Middle frontal gyrus (tissue), 1 donor: ENCODE measurements around the gene OLFM1.
"Not testable (repeated sequence)": the region's sequence is repeated elsewhere in the genome, so short reads cannot be mapped to it uniquely, and the experiment has no call there.

Source experiments
- DNase-seq: peaks from one replicate; pipeline ENCODE4 v3.0.0-alpha.2; 2015; ENCODE audit warnings: low spot score; ENCODE audit errors: extremely low spot score

The OLFM1 gene

DNA sequence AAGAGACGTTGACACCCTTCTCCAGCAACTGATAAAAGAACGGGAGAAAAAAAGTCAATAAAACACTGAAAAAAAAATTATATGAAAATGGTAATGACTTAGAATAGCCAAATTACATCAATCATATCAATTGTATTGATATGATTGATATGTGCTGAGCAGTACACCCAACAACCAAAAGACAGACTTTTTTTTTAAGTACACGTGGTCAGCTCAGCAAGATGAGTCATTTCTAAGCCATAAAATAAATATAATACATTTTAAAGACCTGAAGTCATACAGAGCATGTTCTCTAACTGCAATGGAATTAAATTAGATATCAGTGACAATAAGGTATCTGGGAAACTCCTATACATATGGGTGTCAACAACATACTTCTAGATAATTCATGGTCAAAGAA is 30.9 kb upstream of the OLFM1 start:
- no peak for DNase-seq

DNA sequence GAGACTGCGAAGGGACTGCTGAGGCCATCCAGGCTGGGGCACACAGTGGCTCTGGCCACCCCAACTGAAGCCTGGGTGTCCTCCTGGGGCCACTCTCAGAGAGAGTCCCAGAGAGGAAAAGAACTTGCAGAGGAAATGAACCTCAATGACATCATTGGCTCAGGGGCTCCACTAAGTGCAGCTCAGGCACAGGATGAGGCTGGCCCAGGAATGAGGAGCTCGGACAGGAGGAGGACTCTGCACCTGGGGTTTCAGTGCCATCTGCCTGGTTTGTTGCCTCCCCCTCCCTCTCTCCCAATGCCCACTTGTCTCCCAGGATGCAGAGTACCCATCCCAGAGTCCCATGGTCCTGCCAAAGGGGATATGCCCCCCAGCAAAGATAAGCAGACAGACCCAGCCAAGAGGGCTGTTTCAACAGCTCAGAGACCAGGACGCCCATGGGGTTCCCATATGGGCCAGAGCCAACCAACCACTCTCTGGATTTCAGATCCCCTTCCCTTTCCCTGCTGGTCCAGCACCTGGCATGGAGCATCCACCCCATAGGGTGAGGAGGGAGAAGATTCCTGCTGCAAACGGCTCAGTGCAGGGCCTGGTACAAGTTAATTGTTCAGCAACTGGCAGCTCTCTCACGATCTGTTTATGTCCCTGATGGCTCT is 26.9 kb upstream of the OLFM1 start:
- no peak for DNase-seq

GRCh38 chr9:135061441-135061840 is 26.0 kb upstream of the OLFM1 start:
- no peak for DNase-seq

GRCh38 chr9:135062254-135062653 is 25.2 kb upstream of the OLFM1 start:
- DNase-seq = no peak

GRCh38 chr9:135063466-135063865 is 24.0 kb upstream of the OLFM1 start:
- DNase-seq = not testable (repeated sequence)

DNA sequence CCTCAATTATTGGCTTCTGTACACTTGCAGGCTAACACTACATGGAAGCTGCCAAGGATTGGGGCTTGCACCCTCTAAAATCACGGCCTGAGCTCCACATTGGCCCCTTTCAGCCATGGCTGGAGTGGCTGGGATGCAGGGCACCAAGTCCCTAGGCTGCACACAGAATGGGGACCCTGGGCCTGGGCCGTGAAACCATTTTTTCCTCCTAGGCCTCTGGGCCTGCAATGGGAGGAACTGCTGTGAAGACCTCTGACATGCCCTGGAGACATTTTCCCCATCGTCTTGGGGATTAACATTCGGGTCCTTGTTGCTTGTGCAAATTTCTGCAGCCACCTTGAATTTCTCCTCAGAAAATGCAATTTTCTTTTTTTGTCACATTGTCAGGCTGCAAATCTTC is 23.6 kb upstream of the OLFM1 start:
- DNase-seq = not testable (repeated sequence)

DNA sequence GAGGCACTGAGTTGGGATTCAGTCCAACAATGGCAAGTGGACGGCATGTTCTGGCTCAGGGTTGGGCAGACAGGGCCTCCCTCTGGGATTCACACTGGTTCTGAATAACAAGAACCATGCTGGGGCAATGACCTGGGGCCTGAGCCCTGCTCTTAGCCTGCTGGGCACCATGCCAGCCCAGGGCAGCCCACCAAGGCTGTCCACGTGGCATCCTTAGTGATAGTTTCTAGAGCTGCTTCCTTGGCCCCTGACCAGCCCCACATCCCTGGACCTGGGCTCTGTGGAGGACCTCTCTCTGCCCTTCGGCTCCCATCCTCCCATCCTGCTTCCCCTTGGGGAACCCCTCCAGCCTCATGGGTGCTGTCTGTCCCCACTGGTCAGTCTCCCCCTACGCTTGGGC is 22.3 kb upstream of the OLFM1 start:
- DNase-seq = no peak

DNA sequence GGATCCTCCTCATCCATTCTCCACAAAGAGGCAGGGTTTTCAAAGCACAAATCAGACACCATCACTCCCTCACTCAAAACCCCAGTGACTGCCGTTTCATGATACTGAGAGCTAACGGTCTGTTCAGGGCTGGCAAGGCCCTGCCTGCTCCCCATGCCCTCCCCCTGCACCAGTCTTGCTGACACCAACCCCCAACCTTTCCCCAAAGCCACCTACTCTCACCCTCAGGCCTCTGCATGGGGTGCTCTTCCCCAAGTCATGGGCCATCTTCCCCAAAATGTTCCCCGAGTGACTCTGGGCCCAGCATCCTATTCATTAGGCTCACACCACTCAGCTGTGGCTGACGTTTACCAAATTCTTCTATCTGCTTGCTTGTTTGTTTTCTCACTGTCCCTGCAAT is 21.7 kb upstream of the OLFM1 start:
- DNase-seq = no peak

DNA sequence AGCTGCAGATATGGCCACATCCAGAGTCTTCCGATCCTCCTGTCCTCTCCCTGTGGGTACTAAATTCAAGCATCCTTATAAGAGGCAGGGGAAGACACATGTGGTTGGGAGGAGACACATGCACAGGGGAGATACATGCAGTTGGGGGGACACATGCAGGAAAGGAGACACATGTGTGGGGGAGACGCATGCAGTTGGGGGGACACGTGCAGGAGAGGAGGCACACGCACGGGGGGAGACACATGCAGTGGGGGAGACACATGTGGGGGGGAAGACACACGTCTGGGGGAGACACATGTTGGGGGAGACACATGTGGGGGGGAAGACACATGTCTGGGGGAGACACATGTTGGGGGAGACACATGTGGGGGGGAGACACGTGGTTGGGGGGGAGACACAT is 21.2 kb upstream of the OLFM1 start:
- no peak for DNase-seq

DNA sequence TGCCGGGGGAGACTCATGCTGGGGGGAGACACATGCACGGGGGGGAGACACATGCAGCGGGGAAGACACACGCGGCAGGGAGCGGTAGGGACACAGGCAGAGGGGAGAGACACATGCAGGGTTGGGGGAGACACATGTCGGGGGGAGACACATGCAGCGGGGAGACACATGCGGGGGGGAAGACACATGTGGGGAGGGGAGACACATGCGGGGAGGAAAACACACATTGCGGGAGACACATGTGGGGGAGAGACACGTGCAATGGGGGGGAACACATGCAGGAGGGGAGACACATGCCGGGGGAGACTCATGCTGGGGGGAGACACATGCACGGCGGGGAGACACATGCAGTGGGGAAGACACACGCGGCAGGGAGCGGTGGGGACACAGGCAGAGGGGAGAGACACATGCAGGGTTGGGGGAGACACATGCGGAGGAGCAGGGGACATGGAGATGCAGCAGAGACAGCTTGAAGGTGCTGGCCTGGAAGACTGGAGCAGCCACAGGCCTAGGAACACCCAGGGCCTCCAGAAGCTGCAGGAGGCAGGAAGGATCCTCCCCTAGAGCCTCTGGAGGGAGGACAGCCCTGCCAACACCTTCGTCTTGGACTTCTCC is 20.3 kb upstream of the OLFM1 start:
- DNase-seq = no peak

DNA sequence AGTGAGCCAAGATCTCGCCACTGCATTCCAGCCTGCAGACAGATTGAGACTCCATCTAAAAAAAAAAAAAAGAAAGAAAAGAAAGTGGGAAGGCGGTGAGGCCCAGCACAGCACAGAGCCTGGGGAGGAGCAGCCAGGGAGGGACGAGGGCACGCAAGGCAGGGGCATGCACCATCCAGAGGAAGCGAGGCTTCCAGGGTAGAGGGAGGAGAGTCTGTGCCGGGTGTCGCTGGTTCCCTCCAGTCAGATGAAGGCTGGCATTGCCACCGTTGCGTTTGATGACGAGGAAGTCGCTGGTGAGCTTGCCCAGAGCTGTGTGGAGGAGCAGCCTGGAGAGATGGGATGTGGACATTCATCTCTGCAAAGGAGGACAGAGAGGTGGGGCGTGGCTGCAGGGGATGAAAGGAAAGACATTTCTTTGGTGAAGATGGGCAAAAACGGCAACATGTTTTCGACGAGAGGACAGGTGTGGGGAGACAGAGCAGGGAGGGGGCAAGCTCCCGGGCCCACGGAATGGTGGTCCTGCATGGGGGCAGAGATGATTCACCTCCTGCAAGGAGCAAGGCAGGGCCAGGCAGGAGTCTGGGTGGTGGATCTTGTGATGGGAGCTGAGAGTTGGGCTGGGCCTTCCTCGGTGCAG is 18.6 kb upstream of the OLFM1 start:
- DNase-seq = no peak

- DNase-seq = no peak
Observed at GRCh38 chr9:135069558-135070197, 17.8 kb upstream of the OLFM1 start.

DNA sequence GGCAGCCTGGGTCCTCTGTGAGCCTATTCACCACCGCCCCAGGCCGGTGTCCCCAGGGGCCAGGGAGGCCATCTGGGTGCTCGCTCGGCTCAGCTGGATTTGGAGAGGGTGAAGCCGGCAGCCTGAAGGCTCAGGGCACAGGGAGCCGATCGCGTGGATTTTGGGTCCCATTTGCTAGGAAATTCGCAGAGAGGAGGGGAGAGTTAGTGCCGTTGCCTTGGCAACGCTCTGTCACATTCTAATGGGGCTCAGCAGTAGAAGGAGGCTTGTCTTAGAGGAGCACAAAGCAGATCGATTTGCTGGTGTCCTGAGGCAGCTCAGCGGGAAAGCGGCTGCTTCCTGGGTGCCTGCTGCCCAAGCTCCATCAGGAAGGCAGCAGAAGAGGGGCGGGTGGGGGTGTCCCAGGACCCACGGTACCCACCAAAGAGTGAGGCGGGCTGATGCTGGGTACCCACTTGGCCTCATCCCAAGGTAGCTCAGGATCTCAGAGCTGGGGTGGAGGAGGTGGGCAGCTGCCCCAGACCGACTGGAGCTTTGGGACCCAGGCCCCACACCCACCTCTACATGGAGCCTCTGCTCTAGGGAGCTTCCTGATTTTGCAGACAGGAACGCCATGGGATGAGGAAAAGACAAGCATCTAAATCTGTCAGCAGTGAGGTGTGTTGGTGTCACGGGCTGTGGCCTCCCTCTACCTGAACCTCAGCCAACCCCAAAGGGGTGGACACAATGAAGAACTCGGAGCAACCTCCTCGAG is 17.1 kb upstream of the OLFM1 start:
- DNase-seq = no peak

- no peak for DNase-seq
Observed at GRCh38 chr9:135070964-135071735, 16.3 kb upstream of the OLFM1 start.

GRCh38 chr9:135073081-135073740 is 14.3 kb upstream of the OLFM1 start:
- DNase-seq = no peak

DNA sequence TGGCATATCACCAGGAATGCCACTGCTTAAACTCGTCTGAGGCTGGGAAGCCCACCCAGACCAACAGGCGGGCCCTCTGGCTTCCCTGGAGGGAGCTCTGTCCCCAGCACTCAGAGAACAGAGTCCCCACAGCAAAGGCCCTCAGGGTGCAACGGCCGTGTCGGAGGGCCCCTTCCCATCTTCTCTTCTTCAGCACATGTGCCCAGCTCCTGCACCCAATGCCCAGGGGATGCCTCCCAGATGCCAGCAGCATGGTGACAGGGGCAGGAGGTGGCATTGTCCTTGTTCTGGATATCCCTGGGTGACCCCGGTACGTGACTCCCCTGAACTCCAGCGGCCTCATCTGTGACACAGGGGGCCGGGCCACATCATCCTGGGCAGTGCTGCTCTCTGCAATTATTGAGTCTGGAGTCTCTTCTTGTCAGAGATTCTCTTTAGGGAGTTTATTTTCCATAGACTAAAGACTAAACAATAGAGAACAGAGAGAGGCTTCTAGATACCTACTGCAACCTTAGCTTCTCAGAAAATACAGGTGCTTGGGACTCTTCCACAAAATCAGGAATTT is 13.6 kb upstream of the OLFM1 start:
- DNase-seq = no peak

- DNase-seq = no peak
Observed at GRCh38 chr9:135074354-135075233, 12.9 kb upstream of the OLFM1 start.

- peak; percentile 65 for DNase-seq
Observed at GRCh38 chr9:135075234-135076142, 12.0 kb upstream of the OLFM1 start.
